ENCODE results near the gene CSNK2A3.

- no peak for TF ChIP-seq CTCF (conservative IDR thresholded peaks at IDR 0.05 in 1 of 2, IDR thresholded peaks at IDR 0.05 in 1 of 2; ENCODE audit: low read depth in 1 of 2, low read length in 2 of 2)
- no peak for TF ChIP-seq EZH2 (IDR thresholded peaks at IDR 0.05; ENCODE audit: low read length, missing control alignments)
Measured at GRCh38 chr11:11387207-11387606, 34.2 kb upstream of the CSNK2A3 start.

Data from fibroblast of lung (primary cell).